SH-SY5Y (cell line): ENCODE results near the gene MEIOB.

Experiments used
- GATA2 ChIP-seq: IDR thresholded peaks from 2 replicates; pipeline ENCODE4 v1.6.1; 2011; ENCODE audit warnings: mild to moderate bottlenecking, low read depth, low read length
- GATA3 ChIP-seq: IDR thresholded peaks from 2 replicates; pipeline ENCODE4 v1.6.1; 2011; ENCODE audit warnings: low read depth, mild to moderate bottlenecking, low read length, moderate library complexity

- TF ChIP-seq GATA2 = no peak
- TF ChIP-seq GATA3 = no peak
Observed at GRCh38 chr16:1884155-1884760, 12.3 kb upstream of the MEIOB start.
